Retina (tissue), 1 donor: ENCODE data around the gene KLRG1.

ENCODE experiments used
- DNase-seq: peaks from one replicate; pipeline ENCODE4 v3.0.0-alpha.2; 2016

The KLRG1 gene

DNA sequence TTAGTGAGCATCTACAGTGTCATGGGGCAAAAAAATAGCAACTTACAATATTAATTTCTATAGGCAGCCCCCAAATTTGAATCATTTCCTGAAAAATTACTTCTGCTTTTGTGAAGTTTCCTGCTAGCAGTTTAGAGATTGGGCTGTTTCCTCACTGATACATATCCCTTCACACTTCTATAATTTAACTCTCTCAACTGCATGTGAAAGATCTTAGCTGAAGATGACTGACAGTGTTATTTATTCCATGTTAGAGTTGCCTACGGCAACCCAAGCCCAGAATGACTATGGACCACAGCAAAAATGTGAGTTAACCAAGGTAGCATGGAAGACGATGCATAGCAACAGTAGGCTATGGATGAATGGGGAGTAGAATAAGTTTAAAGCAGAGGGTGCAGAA is at the start of gene KLRG1:
TSS of gene KLRG1 (plus strand) at position 134 of the 400 bp plus-strand sequence. CDS start at position 224, 90 bp downstream.
- DNase-seq: no peak

DNA sequence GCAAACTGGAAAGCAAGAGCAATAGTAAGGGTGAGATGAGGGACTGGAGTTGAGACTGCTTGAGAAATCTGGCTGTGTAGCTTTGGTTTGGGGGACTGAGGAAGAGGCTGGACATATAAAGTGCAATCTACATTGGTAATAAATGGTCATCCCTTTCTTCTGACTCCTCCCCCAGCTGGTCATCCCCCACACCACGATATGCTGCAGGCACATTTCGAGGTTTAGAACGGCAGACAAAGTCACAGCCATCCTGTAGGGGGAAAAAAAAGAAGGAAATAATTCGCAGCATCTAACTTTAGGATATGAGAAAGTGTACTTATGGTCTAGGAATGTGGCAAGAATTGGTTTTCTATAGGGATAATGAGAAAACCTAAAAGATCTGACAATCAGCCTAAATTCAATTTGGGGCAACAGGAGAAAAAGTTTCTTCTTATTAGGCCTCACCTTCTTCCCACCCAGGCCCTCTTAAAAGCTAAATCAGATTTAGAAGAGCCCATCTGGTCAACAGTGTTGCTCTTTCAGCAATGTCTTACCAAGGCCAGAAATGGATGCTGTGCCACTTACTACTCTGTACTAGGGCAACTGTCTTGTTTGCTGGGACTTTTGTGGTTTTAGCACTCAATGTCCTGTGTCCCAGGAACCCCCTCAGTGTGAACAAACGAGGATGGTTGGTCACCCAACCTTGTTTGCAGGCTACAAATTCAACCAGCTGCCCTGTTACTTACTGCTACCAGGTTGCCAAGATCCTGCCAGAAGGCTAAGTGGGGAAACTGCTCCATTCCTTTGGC is 47.5 kb upstream of the KLRG1 start:
- DNase-seq: no peak

DNA sequence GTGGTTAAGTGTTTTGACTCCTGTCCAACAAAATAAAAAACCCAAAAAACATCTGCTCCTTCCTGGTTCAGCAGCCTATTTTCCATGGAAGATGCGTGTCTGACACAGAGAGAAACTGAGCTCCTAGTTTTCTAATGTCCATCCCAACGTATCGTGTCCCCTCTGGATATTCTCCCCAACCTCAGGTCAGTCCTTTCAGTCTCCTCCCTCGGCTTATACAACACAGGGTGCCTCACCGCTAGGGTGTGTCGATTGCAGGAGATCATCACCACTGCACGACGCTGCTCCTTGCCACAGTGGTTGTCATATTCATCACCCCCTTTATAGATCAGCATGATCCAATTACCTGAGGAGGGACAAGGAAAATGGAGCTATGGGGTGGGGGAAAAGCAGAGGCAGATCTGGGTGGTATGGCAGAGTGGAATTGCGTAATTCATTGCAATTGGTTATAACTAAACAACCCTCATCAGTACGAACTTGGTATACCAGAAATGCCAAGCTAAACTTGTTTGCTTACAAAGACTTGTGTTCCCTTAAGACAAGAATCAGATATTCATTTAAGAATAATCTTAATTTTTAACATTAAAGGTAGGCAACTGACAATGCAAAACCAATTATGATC is 45.7 kb upstream of the KLRG1 start:
- DNase-seq: no peak

DNA sequence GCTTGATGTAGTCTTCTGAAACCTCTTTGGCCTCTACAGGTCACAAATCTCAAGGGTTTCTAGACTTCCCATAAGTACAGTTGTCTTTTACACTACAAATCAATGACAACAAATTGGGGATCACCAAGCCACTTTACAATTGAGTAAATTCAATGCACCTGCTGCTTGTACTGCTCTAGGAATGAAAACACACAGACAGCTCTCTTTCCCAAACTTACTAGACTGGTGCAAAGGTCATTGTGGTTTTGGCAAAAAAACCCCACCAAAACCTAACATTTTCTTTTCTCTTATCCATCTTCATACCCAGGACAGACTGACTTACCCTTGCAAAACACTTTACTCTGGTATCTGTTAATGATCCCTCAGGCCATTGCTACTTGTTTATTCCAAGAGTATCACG is 42.6 kb upstream of the KLRG1 start:
- no peak for DNase-seq

DNA sequence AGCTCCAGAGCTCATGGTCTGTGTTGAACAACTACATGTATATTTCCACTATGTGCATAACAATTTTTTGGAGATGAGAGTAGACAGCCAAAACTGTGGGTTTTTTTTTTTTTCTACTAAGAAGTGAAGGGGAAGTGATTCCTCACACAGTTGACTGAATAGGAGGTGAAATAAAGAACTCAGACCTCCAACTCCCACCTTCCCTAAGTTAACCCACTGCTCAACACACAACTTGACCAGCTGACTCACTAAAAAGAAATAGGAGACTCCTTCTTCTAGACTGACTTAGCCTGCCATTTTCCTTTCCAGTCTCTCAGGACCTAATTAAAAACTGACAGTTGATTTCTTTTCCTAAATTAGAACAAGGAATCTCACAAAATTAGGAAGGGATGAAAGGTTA is 41.6 kb upstream of the KLRG1 start:
- DNase-seq: no peak

DNA sequence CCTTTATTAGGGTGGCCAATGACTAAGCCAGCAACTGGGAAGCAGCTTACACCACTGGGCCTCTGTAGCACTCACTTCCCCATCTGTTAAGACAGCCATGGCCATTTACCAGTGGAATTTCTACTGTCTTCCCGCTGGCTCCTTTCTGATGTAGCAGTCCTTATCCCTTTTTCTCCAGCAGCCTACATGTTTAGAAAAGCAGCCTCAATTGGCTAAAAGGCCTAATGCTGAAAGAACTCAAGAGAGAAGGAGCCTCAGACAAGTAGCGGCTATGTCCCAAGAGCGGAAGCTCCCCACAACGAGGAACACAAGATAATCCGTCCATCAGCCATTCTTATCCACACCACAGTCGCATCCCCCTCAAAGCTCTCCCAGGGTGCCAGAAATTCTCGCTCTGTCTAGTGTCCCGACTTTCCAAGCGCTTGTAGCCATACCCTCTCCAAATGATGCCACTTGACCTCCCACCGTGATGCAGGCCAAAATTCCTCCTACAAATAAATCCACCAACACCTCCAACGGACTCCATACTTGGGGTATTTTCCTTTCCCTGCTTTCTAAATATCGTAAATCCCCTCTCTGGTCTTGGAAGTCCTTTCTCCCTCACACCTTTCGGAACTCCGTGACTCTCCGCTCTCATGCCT is 40.5 kb upstream of the KLRG1 start:
- DNase-seq: no peak

DNA sequence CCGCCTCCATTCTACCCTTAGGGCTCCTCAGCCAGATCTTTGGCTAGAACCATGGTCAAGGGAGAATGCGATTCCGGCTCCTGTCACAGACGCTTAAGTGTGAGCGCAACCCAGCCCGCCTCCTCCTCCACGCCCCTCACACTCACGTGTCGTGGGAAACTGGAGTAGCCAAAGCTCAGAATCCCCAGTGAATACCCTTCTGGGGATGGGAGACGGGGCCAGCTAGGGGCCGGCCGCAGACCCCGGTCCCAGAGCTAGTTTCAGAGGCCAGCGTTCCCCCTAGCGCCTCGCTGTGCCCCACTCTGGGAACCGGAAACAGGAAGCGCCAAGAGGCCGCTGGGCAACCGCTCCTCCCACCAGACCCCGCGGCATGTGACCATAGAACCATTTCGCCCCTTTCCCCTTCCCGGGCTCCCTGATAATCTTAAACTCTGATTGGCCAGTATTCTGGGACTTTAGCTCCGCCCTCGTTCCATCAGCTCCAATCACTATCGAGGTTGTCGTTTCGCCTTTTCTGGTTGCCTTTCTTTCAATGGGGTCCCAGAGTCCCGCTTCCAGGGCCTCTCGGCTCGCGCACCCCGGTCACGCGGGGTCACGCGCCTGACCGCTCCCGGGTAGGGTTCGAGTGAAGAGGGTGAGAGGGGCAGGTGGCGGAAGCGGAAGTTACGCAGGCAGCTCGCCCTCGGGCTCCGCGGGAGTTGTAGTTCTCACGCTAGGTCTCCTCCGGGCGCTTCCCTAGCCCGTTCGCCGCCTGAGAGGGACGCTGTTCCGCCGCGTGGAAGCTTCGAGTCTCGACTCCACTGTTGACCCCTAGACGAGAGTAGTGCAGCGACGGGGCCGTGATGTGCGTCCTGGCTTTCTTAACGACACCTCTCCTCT is 39.8 kb upstream of the KLRG1 start, which contains the start of gene M6PR:
TSS of gene M6PR (minus strand) at position 304 of the 879 bp plus-strand sequence. CDS start 3,241 bp downstream, outside the sequence.
- DNase-seq: peak; percentile 100

DNA sequence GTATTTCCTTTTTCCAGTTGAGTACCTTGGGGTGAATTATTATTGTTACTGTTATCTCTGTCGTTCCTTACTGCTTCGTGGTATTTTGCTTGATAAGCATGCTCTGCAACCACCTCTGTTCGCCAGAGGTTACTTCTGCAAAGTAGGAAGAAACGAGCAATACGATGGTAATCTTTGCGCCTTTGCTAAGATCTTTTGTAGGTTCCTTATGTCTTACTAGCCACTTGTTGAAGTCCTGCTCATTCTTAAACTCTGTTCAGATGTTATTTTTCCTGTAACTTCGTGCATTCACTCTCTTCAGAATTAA is 39.2 kb upstream of the KLRG1 start:
- DNase-seq: no peak

DNA sequence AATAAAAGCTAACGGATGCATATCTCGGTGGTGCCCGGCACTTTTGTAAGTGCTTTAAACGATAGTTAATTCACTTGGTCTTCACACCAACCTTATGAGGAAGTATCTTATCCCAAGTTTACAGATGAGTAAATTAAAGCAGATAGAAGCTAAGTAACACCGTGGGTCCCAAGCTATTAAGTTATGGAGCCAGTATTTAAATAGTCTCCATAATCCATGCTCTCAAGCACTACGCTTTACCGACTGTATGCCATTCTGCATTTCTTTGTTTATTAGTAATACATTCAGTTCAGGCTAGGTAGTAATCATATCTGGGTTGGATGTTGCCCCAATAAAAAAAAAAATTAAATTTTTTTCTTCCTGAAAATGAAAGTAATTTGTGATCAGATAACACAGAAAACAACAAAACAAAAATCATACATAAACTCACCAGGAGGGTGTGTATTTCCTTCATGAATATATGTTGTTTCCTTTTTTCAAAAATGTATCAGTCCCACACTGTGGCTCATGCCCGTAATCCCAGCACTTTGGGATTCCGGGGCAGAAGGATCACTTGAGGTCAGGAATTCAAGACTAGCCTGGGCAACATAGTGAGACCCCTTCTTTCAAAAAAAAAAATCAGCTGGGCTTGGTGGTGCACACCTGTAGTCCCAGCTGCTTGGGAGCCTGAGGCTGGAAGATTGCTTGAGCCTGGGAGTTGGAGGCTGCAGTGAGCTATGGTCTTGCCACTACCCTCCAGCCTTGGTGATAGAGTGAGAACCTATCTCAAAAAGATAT is 38.5 kb upstream of the KLRG1 start:
- no peak for DNase-seq

DNA sequence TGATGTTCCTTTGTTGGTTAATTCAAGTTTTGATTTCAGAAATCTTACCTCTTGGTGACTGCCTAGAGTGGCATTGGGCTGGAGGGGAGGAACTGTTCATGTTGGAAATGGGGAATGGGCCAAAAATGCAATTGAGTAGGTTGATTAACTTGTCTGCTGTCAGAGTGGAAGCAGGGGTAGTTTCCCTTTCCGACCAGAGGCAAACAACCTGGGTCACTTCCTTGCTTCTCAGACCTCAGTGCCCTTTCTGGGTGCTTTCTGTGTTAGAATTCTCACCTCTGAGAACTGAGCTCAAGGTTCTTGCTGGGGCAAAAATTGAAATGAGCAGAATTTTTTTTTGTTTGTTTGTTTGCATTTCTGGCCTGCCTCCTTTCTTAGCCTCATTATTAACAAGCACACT is 37.6 kb upstream of the KLRG1 start:
- no peak for DNase-seq

DNA sequence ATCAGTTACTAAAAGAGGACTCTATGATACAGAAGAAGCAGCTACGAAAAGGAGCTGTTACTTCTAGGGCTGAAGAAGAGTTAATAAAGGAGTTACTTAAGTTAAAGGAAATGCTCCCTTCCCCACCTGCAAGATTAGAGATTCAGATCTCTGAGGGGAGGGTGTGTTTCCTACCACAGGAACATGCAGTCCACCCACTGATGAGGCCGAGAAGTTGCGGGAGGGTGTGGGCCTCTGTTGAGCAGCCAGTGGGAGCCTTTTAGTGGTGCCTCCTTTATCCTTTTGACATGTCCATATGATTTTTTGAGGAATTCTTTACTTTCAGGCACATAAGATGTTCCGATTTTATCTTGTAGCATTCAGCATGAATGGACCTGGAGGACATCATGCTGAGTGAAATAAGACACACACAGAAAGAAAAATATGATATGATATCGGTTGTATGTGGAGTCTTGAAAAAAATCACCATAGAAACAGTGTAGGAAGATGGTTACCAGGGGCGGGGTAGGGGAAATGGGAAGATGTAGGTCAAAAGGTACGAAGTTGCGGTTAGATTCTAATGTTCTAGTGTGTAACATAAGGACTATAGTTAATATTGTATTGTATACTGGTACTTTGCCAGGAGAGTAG is 35.5 kb upstream of the KLRG1 start:
- no peak for DNase-seq

DNA sequence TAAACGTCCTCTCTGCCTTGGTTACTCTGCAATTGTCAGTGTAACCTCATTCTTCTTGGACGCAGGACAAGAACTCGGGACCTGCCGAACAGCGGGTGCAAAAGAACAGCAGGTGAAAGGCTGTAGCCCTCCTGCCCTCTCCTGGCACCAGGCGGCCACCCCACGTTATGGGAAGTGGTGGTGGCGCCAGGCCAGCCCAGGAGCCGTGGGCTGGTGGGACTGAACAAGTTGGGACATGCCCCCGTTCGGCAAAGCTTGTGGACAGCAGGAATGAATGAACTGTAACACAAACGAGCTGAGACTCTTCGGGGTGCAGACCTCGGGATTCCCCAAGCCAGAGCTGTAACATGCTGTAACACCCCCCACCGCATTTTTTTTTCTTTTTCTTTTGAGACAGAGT is 33.3 kb upstream of the KLRG1 start:
- DNase-seq: no peak

DNA sequence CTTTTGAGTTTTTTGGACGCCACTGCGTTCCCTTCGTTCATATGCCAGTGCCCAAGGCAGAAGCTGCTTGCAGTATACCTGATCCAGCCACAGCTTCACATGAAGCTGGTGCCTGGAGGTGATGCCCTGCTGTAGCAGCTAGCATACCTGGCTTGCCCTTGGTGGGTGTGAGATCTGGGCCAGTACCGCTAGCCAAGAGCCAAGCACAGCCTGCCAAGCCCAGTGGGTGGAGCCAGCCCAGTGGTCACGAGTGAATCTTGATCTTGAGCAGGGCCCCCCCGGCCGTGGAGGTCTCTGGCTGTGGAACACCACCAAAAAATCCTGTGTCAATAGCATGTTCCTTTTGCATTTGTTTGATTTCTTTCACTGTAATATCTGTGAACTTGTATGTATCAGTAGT is 32.6 kb upstream of the KLRG1 start:
- no peak for DNase-seq

DNA sequence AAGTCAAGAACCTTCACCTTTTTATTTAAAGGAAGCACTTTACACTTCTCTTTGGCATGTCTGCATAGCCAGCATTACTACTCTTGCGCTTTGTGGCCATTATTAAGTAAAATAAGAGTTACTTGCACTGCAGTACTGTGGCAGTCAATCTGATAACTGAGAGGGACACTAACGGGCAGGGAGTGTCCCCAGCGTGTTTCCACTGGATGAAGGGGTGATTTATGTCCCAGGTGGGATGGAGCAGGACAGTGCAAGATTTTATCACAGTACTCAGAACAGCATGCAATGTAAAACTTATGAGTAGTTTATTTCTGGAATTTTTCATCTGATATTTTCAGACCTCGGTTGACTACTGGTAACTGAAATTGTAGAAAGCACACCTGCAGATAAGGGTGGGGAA is 31.8 kb upstream of the KLRG1 start:
- no peak for DNase-seq

DNA sequence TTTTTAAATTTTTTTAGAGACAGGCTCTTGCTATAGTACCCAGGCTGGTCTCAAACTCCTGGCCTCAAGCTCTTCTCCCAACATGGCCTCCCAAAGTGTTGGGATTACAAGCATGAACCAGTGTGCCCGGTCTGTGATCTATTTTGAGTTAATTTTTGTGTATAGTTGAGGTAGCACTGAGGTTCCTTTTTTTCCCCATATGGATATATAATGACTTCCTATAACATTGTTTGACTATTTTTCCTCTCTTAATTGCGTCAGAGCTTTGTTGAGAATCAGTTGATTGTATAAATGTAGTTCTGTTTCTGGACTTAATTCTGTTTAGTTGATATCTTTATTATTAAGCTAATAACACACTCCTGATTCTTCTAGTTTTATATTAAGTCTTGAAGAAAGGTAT is 31.3 kb upstream of the KLRG1 start:
- no peak for DNase-seq

DNA sequence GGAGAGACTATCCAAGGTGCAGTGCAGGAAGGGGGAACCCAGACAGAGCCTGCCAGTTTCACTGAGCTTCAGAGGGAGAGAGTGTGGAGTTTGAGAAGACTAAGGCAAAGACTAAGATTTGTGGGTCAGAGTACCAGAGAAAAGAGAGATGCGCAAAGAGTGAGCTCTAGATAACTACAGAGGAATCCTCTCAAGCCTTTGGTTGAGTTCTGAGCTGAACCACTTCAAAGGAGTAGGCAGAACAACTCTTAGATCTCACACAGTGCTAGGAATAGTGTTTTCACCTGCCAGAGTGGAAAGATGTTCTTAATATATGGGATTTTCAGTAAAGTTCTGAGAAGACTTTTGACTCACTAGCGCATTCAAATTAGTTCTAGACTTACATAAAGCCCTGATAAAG is 29.2 kb upstream of the KLRG1 start:
- DNase-seq: no peak

DNA sequence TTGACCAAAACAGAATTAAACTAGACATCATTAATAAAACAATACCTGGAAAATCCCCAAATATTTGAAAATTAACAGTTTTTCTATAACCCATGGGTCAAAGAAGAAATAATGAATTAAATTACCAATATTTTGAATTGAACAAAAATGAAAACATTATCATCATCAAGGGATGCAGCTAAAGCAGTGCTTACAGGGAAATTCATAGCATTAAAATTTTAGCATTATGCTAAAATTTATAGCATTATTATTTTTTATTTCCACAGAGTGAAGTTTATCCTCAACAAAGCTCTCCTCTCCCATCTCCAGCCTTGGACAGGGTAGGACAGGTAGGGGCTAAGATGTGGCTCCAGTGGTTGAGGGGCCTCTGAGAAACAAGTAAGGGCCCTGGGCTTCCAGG is 20.6 kb upstream of the KLRG1 start:
- DNase-seq: no peak

DNA sequence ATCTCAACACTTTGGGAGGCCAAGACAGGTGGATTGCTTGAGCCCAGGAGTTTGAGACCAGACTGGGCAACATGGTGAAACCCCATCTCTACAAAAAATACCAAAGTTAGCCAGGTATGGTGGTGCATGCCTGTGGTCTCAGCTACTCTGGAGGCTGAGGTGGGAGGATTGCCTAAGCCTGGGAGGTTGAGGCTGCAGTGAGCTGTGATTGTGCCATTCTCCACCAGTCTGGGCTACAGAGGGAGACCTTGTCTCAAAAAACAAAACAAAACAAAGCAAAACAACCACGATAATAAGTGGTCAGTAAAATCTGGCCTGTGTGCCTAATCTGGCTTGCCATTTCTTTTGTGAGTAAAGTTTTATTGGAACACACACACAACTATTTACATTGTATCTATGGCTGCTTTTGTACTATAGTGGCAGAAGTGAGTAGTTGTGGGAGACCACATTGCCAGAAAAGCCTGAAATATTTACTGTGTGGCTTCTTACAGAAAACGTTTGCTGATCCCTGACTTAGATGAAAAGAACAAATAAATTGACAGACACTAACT is 19.4 kb upstream of the KLRG1 start:
- no peak for DNase-seq

DNA sequence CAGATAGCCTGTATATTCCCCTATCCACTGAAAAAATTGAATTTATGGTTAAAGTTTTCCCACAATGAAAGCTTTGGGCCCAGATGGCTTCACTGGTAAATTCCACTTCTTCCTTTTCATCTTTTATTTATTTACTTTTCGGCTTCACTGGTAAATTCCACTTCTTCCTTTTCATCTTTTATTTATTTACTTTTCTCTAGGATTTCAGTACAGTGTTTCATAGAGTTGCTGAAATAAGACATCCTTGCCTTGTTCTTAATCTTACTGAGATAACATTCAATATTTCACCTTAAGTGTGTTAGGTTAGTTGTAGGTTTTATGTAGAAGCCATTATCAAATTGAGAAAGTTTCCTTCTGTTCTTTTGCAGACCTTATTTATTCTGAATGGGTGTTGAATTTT is 18.9 kb upstream of the KLRG1 start:
- no peak for DNase-seq

DNA sequence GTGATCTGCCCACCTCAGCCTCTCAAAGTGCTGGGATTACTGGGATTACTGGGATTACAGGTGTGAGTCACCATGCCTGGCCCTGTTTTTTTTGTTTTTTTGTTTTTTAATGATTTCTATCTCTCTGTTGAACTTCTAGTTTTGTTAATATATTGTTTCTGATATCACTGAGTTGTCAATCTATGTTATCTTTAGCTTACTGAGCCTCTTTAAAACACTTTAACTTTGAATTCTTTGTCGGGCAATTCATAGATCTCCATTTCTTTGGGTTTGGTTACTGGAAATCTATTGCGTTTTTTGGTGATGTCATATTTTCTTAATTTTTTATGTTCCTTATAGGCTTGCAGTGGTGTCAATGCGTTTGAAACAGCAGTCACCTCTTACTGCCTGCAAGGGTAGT is 9.2 kb upstream of the KLRG1 start:
- no peak for DNase-seq

DNA sequence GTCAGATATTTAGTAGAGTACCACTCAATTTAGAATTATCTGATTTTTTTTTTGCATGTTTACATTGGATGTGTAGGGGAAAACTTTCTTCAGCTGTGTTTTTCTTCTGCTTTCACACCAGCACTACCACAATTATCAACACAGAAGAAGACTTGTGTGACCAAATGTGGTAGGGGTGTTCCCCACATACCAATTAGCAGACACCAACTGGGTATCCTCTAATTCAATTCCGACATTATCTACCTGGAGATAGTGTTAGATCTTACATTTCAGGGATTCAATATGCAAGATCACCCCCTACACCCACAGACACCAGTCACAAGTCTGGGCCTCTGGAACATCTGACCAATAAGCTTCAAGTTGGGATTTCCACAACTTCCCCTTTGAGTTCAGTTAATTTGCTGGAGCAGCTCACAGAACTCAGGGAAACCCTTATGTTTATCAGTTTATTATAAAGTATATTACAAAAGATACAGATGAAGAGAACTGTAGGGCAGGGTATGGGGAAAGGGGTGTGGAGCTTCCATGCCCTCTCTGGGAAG is 4.1 kb upstream of the KLRG1 start:
- DNase-seq: no peak
